GM19025 (cell line): ENCODE data around the gene RAB3C.

ENCODE experiments used
- ATAC-seq: cut with Tn5 transposase; IDR thresholded peaks from one replicate; pipeline ENCODE4 v1.9.1; 2021; ENCODE audit warnings: mild to moderate bottlenecking, low read depth, moderate library complexity; ENCODE audit not compliant: unreplicated experiment

Gene RAB3C

DNA sequence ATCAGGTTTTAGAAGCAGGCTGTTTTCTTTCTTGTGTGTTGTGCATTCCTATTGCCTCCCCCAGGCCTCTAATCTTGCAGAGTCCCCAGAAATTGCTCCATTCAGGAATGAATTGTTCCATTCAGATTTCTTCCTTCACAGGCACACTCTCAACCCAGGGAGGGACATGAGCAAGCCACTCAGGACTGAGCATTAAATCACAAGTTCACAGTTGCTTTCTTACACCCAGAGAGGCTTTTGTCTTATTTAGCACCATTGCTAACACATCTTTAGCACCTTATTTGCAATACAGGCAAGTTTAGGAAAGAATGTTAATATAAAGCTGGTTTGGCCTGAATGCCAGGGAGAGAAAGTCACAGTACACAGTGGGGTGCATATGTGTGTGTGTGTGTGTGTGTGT lies 221.4 kb downstream of the RAB3C start:
- ATAC-seq, result no peak

GRCh38 chr5:58810086-58810485 lies 227.2 kb downstream of the RAB3C start:
- ATAC-seq, result no peak

DNA sequence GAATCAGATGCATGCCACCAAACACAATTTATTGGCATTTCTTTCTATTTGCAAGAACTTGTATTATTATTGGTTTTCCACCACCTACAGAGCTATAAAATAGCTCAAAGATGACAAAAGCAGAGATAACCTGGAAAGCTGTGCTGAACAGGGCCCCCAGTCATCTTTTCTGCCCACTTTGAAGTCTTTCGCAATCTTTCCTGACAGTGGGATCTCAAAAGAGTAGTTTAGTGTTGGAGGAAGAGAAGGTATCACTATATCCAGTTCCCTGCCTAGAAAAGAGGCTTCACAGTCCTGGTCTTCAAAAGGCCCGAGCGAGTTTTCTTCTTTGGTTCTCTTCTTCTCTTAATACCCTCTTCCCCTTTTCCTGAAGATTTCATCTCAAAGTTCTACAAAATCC lies 231.0 kb downstream of the RAB3C start:
- ATAC-seq, result no peak

GRCh38 chr5:58816181-58816731 lies 233.4 kb downstream of the RAB3C start:
- ATAC-seq, result no peak

- no peak for ATAC-seq
These were observed 235.6 kb downstream of the RAB3C start for GRCh38 chr5:58818465-58818864.

DNA sequence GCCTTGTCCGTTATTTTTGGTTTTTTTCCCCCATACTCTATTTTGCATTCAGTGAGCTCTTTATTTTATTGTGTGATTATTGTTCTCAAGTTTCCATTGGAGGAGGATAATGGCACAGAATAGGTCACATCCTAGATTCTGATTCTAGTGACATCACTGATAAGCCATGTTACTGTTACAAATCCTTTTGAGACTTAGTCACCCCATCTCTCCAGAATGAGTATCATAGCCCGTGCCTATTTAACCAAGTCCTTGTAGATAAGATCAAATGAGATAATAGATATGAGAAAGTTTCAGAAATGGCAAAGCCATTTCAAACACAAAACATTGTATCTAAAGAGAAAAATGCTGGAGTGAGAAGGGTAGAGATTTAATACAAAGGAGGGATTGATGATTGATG lies 242.6 kb downstream of the RAB3C start:
- no peak for ATAC-seq

GRCh38 chr5:58825899-58826298 lies 243.0 kb downstream of the RAB3C start:
- ATAC-seq, result no peak

DNA sequence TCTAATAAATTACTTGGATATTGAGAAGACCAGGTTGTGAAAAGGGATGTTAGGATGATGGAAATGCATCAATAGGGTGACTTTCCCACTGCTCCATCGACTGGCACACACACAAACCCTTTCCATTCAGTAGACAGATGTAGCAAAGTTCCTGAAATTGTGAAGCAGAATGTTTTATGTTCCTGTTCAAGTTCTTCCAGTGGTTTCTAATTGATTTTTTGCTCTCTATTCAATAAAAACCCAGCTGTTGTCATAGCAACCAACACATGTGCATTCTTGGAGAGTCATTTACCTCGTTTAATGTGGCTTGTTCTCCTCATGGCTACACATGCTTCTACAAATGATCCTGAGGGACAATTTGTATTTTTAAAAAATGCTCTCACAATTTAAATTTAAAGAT lies 244.6 kb downstream of the RAB3C start:
- no peak for ATAC-seq

GRCh38 chr5:58828258-58828657 lies 245.4 kb downstream of the RAB3C start:
- no peak for ATAC-seq

GRCh38 chr5:58834242-58835225 lies 251.7 kb downstream of the RAB3C start:
- no peak for ATAC-seq

DNA sequence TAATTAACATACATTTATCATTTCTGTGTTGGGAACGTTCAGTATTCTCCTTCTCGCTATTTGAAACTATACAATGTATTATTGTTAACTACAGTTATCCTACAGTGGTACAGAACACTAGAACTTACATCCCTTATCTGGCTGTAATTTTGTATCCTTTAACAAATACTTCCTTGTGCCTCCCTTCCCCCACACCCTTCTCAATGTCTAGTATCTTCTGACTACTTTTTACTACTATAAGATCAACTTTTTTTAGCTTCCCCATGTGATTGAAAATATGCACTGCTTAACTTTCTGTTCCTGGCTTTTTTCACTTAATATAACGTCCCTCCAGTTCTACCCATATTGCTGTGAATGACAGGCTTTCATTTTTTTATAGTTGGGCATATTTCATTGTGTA lies 253.5 kb downstream of the RAB3C start:
- ATAC-seq, result no peak

DNA sequence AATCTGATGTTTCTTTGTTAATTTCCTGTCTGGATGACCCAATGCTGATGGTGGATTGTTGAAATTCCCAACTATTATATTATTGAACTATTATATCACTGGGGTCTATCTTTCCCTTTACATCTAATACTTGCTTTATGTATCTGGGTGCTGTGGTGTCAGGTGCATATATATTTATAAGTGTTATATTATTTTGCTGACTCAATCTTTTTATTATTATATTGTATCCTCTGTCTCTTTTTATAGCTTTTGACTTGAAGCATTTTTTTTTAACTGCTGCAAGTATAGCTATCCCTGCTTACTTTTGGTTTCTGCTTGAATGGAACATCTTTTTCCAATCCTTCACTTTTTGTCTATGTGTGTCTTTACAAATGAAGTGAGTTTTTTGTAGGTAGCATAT lies 255.9 kb downstream of the RAB3C start:
- no peak for ATAC-seq

DNA sequence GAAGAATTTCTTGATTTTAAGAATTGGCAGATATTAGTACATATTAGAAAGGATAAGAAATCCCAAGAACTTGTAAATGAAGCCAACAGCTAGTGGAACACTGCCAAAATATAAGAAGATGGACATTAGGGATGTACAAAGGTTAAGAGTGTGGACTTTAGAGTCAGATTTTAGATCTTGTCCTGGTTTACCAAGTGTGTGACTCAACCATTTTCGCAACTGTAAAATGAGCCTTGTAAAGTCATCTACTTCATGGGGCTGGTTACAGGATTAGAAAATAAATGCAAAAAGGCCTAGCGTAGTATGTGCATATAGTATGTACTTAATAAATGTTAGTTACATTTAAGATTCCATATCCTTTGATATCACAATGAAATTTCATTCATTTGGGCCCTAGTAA lies 260.0 kb downstream of the RAB3C start:
- no peak for ATAC-seq

DNA sequence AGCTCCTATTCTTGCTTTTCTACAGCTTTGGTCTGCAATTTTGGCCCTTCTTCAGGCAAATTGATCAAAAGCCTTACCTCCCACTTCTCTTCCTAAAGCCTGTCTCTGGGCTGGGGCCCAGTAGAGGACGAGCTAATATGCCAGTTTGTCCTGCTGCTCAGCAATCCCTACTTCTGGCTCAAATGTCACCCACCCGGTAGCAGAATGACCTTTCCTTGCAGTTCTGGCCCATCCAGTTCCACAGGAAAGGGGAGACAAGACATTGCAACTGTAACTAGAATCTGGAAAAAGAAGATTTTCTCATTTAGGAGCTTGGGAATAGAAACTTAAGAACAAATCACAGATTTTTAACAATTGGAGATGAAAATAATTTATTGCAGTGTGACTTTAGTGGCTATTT lies 261.5 kb downstream of the RAB3C start:
- ATAC-seq, result no peak

GRCh38 chr5:58847041-58847440 lies 264.2 kb downstream of the RAB3C start:
- ATAC-seq, result no peak

DNA sequence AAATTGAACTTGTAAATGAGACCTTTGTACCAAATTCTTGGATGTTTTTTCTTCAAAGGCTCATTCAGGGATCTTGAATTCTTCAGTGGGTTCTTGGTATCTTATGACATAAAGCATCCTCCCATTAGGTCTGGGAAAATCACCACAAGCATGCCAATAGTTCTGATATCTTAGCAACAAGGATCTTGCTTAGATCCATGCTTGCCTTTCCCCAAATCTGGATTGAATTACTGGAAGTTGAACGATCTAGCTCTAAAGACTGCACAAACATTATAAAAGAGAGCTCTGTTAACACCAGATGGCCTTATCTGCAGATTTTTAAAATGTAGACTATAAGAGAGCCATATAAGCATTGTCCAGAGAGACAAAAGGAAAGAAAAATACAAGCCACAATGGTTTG lies 266.3 kb downstream of the RAB3C start:
- no peak for ATAC-seq

DNA sequence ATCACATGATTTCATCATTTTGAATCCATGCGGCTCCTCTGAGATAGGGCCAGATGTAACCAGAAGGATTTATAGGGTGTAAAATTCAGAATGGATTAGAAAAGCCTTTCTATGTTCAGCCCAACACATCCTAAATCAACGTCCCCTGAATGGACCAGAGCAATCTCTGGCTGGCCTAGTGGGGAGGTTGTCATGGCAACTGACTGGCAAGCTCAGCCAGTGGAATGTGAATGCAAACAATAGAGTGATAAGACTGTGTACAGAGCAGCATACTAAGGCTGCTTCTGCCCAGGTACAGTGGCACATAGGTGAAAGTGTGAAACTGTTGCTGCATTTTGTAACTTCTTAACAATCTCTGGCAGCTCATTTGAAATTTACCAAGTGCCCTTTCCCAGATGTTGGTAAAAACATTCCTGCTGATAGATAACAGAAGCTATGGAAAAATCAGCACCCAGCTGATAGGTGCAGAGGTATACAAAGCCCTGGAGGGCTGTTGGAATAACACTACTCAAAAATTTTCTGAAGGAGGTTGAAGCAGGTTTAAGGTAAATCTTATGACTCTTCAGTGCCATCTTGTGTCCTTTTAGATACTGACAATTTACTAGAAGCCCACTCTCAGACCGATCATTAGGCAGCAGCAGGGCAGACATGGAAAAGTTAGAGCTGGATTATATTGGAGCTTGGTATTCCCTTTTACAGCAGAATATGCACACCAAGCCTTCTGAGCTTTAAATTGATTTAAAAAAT lies 267.2 kb downstream of the RAB3C start:
- peak; percentile 51 for ATAC-seq

- no peak for ATAC-seq
These were observed 268.3 kb downstream of the RAB3C start for GRCh38 chr5:58851153-58851552.

DNA sequence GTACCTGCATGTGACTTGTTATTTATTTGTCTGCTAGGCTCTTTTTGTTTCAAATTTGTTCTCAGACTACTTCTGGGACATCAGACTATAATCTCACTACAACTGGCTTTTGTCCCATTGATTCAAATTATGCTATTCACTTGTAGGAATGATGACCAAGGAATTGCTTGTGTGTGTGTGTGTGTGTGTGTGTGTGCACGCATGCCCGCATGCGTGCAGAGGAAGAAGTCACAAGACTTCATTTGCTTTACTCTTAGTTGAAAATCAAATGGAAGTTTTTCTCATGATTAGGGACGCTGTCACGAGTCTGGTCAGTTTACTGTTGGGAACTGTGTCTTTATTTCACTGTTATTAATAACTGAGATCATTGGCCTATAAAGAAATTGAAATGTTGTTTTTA lies 268.7 kb downstream of the RAB3C start:
- ATAC-seq, result no peak

GRCh38 chr5:58852566-58852965 lies 269.7 kb downstream of the RAB3C start:
- no peak for ATAC-seq

- no peak for ATAC-seq
These were observed 271.6 kb downstream of the RAB3C start for GRCh38 chr5:58854441-58854840.
